HG02852 (cell line): ENCODE measurements around the gene EZH2.

Source experiments
- ATAC-seq: cut with Tn5 transposase; IDR thresholded peaks from one replicate; pipeline ENCODE4 v1.9.1; 2021; ENCODE audit warnings: mild to moderate bottlenecking, moderate library complexity; ENCODE audit not compliant: unreplicated experiment

The EZH2 gene

DNA sequence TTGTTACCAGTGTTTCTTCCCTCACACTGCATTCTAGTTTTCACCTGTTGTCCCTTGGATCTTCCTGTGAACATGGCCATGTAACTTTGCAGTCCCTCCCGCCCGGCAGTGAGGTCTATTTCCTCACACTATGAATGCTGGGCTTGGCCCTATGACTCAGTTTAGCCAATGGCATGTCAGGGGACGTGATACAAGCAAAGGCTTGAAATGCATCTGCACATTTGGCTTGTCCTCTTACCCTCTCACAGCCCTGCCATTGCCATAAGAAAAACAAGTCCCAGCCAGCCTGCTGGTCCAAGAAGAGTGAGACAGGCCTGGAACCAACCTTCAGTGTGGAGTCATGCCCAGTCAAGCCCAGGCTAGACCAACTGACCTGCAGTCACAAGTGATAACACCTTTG, 17.1 kb upstream of the EZH2 start:
- no peak for ATAC-seq

DNA sequence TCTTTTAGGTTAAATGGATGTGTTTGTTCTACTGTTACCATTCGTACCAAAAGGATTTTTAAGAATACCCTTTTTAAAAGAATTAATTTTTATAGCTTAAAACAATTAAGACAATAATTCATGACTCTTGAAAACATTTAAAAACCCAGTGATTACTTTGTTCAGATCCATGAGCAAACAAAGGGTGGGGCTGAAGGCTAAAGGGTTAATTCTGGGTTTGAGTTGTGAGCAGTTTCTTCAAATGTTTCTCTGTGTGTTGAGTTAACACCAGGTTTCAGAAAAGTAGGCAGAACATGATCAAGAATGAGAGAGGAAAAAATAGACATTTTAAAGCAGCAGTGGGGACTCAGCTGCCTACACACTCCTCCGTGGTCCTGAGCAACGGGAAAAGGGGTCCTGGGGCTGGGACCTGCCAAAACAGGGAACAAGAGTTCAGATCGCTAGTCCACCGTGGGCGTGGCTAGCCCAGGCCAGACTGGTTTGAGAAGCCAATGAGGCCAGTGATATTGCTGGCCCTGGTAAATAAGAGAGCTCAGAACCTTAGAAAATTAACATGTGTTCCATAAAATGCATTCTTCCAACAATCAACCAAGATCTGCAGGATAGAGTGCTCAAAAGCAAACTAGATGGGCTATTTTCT, 14.9 kb upstream of the EZH2 start:
- no peak for ATAC-seq

DNA sequence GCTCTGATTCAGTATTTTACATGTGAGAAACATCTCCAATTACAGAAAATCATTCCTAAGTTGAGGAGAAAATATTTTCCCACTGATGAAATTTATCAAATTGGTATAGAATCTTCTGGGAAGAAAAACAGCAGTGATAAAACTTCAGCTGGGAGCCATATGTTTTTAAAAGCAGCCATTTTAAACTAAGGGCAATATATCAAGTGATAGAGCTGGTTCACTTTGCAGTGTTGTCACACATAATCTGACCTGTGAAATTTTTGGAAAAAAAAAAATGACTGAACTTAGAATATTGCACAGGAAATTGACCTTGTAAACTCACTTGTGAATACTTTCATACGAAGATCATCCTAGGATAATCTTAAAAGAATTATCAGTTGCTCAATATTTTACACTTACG, 10.5 kb upstream of the EZH2 start:
- no peak for ATAC-seq

DNA sequence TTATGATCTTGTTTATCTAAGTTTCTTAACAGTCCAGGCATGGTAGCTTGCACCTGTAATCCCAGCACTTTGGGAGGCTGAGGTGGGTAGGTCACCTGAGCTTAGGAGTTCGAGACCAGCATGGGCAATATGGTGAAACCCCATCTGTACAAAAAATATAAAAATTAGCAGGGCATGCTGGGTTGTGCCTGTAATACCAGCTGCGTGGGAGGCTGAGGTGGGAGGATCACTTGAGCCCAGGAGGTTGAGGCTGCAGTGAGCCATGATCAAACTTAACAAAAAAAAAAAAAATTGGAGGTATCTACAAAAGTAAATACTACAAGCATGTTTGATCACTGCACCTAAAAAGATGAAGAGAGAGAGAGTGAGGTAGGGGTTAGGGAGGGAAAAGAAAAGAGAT, 9.0 kb upstream of the EZH2 start:
- no peak for ATAC-seq

DNA sequence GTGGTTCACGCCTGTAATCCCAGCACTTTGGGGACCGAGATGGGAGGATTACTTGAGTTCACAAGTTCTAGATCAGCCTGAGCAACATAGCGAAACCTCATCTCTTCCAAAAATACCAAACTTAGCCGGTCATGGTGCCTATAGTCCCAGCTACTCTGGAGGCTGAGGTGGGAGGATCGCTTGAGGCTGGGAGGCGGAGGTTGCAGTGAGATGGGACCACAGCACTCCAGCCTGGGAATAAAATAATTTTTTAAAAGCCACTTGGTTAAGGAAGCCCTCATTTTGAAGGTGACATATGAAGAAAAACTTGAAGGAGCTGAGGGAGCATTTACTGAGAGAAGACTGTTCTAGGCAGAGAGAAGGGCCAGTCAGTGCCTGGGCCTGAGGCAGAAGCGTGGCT, 4.2 kb upstream of the EZH2 start:
- ATAC-seq, result no peak

DNA sequence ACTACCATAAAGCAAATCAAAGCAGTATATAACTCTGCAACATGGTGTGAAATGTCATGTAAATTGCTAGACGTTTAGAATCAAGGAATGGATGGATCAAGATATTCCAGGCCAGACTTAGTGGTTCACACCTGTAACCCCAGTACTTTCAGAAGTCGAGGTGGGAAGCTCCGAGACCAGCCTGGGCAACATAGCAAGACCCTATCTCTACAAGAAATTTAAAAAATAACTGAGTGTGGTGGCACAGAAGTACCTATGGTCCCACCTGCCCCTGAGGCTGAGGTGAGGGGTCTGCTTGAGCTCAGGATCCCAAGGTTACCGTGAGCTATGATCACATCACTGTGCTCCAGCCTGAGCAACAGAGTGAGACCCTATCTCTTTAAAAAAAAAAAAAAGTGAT, 2.8 kb upstream of the EZH2 start:
- ATAC-seq, result no peak

DNA sequence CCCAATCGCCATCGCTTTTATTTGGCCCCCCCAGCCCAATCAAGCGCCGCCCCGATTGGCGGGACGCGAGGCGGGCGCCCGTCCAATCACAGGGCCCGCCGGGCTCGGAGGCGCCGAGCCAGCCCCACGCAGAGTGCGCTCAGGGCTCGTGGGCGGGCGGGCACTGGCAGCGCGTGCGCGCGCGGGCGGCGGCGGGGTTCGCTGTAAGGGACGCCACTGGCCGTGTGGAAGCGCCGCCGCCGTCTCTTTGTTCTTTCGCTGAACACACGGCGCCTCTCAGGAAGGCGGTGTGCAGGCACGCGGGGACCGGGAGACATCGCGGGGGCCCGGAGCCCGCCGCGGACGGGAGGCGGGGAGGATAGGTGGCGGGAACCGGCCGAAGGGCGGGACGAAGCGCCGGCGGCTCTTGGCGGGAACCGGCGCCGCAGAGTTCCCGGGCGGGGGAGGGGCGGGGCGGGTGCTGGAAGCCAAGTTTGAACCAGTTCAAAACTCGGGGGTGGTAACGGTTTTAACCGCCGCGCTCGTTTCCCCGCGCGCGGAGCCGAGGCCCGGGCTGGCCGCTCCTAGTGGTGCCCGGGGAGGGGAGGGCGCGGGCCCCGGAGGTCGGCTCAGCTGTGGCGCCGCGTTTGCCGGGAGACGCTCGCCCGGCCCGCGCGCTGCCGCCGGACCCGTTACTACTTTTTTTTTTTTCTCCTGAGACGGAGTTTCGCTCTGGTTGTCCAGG, 370 bp upstream of the EZH2 start:
- ATAC-seq, result peak; percentile 90

DNA sequence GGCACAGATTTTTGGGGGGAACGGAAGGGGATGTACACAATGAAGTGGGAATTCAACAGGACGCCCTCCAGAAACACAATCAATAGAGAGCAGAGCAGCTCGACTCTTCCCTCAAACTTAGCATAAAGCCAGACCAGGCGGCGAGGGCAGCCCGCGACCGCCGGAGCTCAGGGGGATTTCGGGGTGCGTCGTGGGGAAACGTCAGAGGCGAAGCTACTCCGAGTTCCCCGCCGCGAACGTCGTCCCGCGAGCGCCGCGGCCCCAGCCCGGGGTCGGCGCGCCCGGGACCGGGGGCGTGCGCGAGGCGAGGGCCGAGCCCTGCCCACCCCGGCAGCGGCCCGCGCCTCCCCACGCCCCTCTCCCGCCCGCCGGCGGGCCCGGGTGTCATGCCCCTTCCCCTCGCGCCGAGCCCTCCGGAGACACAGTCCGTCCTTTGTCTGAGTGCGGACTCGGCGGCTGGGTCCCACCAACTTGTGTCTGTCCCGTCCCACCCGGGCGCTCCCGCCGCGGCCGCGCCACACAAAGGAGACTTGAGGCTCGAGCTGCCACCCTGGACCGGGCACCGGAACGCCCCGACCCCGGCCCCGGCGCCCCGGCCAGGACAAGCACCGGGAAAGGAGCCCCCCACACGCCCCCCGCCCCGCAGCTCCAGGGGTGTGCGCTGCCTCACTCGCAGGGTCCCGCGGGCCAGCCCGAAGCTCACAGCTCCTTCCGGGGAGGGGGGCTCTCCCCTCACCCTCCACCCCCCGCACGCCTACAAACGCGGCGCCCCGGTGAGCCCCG, 634 bp downstream of the EZH2 start:
- peak; percentile 31 for ATAC-seq

DNA sequence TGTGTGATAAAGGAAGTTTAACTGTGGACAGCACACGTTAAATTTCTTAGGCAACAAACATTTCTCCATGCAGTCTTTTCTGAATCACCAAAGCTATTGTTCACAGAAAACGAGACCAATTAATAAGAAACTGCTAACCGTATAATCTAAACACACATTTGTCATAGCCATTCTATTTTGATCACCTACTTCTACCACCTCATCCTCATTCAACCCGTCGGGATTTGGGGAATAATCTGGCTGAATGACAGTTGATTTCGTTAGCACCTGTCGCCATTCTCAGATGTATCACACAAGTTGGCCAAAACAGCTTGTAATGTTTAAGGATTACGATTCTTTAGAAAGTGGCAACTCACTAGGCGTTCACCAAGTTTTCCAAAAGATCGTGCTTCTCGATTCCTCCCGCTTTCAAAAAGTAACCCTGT, 1.2 kb downstream of the EZH2 start:
- ATAC-seq, result no peak

DNA sequence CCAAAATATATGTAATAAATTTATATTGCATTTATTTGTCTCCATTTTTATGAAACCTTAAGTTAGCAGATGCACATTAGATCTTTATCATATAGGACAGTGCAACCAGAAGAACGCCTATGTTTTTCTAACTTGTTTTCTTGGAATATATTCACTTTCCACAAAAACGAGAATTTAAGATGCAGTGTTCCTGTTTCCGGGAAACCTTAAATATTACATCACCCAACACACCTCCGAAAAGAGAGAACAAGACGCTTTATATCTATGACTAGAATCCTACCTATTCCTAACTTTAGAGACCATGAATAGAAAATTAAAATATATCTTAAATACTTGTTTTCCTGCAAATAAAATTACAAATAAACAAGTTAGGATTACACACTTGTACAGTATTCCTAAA, 1.9 kb downstream of the EZH2 start:
- no peak for ATAC-seq

DNA sequence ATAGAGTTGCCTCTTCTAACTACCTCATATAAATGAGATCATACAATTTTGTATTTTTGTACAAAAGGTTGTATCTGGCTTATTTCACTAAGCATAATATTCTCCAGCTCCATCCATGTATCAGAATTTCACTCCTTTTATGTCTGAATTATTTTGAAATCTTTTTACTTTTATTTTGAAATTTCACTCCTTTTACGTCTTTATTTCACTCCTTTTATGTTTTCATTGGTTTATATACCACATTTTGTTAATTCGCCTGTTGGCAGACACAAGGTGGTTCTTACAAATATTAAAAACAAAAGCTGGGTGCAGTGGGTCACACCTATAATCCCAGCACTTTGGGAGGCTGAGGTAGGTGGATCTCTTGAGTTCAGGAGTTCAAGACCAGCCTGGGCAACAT, 5.8 kb downstream of the EZH2 start:
- no peak for ATAC-seq

DNA sequence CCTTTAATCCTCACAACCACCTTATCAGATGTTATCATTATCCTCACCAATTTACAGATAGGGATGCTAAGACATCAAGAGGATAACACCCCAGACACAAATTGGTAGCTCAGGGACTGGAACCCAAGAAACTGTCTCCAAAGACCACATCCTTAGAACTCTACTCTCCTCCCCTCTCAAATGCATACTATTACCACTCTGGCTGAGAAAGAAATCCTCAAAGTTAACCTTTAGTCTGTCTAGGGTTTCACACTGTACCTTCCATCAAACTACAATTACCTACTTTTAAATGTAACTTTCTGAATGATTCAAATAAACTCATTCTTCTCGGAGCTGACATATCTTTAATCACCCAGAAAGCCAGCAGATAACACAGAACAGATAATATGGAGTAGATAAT, 6.6 kb downstream of the EZH2 start:
- ATAC-seq, result no peak

DNA sequence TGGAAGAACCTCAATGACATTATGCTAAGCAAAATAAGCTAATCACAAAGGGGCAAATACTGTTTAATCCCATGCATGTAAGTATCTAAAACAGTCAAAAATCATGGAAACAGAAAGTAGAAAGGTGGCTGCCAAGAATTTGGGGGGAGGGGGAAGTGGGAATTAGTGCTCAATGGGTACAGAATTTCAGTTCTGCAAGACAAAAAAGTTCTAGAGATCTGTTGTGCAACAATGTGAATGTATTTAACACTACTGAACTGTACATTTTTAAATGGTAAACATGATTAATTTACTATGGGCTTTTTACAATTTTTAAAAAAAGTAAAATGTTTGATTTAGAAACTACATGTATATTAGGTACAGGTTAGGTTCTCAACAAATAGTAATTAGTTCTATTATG, 11.9 kb downstream of the EZH2 start:
- ATAC-seq, result no peak

DNA sequence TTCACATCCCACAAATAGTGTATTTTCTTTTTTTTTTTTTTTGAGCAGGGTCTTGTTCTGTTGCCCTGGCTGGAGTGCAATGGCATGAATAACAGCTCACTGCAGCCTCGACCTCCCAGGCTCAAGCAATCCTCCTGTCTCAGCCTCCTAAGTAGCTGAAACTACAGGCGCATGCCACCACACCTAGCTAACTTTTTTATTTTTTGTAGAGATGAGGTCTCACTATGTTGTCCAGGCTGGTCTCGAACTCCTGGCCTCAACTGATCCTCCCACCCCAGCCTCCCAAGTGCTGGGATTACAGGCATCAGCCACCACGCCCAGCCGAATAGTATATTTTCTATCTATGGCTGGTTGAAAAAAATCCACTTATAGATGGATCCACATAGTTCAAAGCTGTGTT, 12.5 kb downstream of the EZH2 start:
- ATAC-seq, result no peak

DNA sequence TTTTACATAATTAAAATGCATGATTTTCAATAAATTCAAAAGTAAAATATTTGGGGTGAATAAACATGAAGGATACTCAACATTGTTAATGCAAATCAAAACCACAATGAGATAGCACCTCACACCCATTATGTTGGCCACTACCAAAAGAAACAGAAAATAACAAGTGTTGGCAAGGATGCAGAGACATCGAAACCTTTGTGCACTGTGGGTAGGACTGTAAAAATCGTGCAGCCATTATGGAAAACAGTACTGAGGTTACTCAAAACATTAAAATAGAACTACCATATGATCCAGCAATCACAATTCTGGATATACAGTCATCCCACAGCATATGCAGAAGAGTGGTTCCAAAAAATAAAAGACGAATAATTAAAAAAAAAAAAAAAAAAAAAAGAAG, 13.1 kb downstream of the EZH2 start:
- ATAC-seq, result no peak

DNA sequence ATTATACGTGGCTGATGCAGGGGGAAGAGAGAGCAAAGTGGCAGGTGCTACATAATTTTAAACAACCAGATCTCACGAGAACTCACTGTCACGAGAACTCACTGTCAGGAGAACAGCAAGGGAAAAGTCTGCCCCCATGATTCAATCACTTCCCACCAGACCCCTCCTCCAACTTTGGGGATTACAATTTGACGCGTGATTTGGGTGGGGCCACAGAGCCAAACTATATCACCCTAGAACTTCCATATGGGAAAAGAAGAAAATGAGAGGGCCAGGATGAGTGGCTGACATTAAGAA, 15.8 kb downstream of the EZH2 start:
- ATAC-seq, result no peak

DNA sequence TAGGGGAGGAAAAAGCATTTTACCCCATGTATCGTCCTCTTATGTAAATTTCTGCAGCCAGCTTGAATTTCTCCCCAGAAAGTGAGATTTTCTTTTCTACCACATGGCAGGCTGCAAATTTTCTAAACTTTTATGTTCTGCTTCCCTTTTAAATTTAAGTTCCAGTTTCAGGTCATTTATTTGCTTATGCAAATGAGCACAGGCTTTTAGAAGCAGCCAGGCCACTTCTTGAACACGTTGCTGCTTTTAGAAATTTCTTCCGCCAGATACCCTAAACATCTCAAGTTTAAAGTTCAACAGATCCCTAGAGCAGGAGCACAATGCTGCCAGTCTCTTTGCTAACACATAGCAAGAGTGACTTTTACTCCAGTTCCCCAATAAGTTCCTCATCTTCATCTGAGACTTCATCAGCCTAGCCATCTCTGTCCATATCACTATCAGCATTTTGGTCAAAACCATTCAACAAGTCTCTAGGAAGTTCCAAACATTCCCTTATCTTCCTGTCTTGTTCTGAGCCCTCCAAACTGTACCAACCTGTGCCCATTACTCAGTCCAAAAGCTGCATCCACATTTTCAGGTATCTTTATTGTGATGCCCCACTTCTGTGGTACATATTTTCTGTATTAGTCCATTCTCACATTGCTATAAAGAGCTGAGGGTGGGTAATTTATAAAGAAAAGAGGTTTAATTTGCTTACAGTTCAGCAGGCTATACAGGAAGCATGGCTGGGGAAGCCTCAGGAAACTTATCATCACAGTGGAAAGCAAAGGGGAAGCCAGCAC, 16.3 kb downstream of the EZH2 start:
- ATAC-seq, result no peak

DNA sequence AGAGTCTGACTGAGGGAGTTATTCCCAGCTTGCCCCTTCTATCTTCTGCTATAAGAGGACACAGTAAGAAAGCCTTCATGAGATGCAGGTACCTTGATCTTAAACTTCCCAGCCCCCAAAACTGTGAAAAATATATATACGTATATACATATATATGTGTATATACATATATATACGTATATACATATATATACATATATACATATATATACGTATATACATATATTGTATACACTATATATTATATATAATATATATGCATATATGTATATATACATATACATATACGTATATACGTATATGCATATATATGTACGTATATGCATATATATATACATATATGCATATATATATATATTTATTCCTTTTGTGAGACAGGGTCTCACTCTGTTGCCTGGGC, 17.7 kb downstream of the EZH2 start:
- ATAC-seq, result no peak

DNA sequence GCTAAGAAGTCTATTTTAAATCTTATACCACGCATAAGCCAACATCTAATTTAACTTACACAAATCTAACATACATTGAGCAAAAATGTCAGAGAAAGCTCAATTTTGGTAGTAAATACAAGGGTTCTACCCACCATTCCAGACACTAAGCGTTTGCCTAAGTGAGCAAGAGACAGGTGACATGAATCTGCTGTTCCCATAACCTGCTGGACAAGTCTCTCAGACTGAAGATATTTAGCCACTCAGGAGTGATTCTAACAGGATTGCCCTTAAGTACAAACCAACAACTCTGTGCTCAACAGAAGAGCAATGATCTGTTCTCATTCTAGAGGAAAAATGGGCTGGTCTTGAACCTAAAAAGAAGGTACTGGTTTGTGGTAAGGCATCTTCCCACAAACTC, 18.8 kb downstream of the EZH2 start:
- ATAC-seq, result no peak

DNA sequence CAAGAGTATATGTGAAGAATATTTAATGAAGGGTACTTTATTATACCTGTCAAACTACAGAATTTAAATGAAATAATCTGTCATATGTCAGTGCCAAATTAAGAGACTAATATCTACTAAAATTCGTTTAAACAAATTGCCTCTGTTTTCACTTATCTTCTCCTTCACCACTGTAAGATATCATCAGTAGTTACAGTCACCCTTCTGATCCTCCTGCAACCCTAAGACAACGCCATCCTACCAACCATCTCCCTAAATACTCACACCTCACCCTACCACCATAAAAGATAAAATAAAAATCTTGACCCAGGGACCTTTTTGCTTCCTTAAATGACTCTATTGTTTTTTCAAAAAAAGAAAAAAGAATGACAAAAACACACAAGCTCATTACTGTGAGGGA, 20.8 kb downstream of the EZH2 start:
- no peak for ATAC-seq

DNA sequence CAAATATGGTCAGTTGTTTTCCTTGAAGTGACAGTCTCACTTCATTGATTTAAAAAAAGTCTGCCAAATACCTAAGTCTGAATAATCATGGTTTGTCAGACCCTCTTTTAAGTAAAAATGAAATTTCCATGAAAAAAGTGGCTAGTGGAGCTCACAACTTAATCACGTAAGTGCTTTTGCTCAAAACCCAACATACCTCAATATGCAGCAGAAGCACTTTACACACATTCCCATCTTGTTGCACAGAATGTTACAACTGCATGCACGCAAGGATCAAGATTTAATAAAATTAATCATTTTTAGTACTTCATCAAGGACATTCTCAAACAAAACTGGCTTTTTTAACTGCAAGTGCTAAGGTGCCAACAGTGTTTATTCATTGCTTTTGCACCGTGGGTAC, 21.6 kb downstream of the EZH2 start:
- no peak for ATAC-seq

DNA sequence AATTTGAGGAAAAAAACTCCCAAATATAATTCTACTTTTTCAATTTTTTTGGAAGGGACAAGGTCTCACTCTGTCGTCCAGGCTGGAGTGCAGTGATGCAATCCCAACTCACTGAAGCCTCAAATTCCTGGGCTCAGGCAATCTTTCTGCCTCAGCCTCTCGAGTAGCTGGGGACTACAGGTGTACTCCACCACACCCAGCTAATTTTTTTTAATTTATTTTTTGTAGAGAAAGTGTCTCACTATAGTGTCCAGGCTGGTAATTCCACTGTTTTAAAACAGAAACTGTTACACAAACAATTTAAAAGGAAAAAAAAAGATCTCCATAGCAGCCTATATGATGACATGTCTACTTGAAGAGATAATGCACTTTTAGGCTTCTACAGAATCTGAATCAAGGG, 25.6 kb downstream of the EZH2 start:
- ATAC-seq, result no peak
